GM19455 (cell line): Measurements from ENCODE around the gene TSC1.

ENCODE experiments used
- ATAC-seq: cut with Tn5 transposase; IDR thresholded peaks from one replicate; pipeline ENCODE4 v1.9.1; 2021; ENCODE audit not compliant: unreplicated experiment

TSC1 gene

GRCh38 chr9:132869266-132869665, 75.2 kb downstream of the TSC1 start:
- no peak for ATAC-seq

GRCh38 chr9:132866898-132867297, 77.5 kb downstream of the TSC1 start:
- no peak for ATAC-seq

- no peak for ATAC-seq
Observed at GRCh38 chr9:132864691-132865090, 79.7 kb downstream of the TSC1 start.

DNA sequence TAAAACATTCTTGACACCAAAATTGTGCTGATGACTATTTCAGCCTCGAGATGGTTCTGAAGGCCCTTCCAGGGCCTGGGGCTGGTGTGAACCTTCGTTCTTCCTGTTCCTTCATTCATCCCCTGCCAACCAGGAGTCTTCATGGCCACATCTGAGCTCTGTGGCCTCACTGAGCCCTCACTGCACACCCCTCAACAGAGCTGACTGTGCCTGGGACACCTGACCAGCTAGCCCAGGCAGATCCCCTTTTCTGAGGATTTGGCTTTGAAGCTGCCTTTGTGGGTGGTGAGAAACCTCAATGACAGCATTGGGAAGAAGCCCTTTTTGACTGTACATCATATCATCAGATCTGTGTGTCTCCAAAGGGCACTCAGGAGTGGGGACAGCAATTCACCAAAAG, 80.1 kb downstream of the TSC1 start:
- ATAC-seq = no peak

DNA sequence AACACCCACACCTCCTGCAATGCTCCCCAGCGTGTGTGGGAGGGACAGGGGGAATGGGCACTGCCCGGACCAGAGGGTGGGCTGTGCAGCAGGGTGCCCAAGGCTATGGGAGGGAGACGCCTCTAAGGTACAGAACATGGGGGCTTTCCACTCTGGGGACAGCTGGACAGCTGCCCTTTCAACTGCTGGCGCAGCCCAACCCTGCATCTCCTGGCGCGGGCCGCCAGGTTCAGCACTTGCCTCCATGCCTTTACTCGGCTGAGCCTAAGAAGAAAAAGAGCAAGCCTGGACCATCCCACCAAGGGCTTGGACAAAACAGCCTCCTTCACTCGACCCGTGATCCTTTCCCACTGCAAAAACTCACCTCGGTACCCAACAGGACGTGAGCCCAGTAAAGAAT, 81.3 kb downstream of the TSC1 start:
- no peak for ATAC-seq

DNA sequence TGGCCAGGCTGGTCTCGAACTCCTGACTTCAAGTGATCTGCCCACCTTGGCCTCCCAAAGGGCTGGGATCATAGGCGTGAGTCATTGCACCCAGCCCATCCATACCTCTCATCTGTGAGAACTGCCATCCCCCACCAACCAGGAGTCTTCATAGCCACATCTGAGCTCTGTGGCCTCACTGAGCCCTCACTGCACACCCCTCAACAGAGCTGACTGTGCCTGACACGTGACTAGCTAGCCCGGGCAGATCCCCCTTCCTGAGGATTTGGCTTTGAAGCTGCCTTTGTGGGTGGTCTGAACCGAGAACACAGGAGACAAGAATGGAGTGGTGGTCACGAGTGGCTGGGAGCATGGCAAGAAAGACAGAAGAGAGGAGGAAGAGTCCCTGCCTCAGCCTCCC, 81.9 kb downstream of the TSC1 start:
- ATAC-seq = no peak

GRCh38 chr9:132861666-132862065, 82.8 kb downstream of the TSC1 start:
- ATAC-seq = no peak

DNA sequence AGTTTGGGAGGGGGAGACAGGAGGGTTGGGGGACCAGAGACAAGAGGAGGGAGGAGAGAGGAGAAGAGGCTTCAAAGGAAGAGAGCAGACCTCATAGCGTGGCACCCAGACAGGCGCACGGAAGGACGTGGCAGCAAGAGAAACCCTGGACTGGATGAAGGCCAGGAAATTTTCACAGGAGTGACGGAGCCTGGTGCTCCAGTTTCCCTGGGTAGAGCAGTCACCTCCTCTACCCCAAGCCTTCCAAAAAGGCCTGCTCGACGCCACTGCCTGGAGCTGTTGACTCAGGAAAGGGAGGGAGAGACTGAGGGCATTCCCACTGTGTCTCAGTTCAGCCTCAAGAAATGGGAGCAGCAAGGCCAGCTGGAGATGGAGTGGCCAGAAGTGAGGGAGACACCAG, 85.7 kb downstream of the TSC1 start:
- no peak for ATAC-seq

GRCh38 chr9:132857616-132858342, 86.6 kb downstream of the TSC1 start:
- no peak for ATAC-seq

GRCh38 chr9:132857031-132857430, 87.4 kb downstream of the TSC1 start:
- no peak for ATAC-seq

DNA sequence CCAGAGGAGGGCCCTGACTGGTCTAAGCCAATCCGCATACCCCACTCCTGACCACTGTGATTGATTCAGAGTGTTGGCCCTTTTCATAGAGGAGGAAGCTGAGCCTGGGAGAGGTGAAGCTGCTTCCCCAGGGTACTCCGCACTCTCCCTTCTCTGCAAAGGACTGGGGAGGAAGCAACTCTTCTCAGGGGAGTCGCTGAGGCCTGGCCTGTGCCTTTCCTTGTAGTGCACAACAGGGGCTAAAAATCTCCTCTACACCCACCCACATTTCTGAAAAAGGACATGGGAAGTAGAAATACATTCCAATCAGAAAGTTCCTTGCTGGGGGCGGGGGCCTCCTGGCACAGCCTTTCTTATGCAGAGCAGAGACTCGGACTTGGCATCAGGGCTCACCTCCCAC, 88.5 kb downstream of the TSC1 start:
- ATAC-seq = no peak

DNA sequence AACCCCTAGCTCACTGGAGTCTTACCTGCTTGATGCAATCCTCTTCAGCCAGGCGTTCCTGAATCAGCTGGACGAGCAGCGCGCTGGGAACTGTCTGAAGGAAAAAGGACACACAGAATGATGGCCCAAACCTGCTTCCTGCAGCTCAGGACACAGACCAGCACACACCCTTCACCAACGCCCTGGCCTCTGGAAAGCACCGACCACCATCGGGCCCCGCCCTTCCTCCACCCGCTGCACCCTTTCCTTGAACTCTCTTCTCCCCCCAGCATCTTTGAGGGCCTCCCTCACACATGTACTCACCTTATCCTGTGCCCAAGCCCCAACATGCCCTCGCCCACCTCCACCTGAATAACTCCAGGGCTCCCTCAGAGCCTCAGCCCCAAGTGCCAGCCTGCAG, 89.6 kb downstream of the TSC1 start:
- no peak for ATAC-seq

DNA sequence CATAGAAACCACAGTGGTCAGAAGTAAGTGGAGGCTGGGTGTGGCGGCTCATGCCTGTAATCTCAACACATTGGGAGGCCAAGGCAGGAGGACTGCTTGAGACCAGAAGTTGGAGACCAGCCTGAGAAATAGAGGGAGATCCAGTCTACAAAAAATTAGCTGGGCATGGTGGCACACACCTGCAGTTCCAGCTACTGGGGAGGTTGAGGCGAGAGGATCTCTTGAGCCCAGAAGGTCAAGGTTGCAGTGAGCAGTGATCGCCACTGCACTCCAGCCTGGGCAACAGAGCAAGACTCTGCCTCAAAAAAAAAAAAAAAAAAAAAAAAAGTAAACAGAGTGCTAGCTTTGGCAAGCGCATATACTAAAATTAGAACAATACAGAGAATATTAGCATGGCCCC, 90.9 kb downstream of the TSC1 start:
- no peak for ATAC-seq

DNA sequence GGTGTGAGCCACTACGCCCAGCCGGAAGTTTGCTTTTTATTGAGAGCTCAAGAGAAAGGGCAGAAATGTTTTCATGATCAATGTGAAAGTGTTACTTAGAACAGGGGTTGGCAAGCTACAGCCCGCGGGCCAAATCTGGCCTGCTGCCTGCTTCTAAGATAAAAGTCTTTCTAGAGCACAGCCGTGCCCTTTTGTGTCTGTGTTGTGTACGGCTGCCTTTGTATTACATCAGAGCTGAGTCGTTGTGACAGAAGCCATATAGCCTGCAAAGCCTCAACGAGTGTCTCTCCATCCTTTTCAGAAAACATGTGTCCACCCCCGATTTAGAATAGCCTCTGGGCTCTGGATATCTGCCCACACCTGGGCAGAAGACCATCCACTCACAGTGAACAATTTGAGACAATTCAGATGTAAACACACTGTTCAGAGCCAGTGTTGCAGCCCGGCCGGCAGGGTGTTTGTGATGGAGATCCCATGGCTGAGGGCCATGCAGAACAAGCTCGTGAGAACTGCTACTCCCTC, 95.2 kb downstream of the TSC1 start:
- no peak for ATAC-seq

DNA sequence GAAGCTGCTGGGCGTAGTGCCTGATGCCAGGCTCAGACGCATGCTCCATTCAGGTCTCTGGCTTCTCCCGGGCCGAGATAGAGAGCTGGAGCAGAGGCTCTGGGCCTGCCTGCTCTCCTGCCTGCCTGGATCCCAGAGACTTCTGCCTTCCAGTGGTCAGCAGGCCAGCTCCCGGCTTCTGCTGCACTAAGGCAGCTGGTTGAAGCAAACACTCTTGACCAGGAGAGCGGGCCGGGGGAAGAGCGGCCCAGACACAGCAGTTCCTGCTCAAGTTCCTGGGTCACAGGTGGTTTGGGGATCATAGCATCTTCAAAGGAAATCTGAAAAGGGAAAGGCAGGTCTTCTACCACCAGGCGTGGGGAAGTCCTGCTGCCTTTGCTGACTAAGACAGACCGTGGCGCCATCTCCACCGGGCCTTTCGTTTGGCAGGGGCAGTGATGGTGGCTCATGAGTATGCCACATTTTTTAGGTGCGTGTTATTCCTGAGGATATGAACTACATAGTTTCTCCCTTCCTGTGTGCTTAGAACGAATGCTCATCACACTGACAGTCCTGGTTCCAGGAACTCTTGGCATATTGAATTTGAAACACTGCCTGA, 97.4 kb downstream of the TSC1 start:
- ATAC-seq = no peak

DNA sequence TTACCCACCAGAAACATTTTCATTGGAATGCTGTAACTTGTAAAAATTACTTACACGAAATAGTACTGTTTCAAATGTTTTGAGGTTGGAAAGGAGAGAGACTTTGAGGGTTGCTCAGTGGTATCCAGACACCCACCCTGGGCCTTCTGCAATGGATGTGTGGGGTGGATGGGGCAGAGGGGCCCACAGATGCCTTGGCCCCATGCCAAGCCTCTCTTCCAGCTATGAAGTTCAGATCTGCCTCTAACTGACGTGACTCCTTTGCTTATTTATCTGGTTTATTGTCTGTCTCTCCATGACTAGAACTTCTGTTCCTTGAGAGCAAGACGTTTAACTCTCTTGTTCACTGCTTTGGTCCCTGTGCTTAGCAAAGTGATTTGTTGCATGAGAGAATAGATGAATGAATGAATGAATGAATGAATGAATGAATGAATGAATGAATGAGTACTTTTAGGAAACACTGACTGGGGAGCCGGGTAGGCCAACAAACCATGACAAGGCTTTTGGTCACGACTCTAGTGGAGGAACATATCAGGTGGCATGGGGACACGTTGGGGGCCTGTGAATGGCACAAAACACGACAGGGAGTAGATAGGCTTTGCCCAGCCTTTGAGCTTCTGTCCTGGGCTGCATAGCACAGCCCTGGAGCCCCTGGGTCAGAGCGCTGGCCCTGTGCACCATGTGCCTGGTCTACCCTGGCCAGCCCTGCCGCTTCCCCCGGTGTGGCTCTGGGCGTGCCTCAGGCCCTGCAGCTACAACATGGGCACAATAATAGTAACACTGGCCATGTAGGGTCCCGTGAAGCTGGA, 98.1 kb downstream of the TSC1 start:
- ATAC-seq = no peak

GRCh38 chr9:132842124-132843044, 102.0 kb downstream of the TSC1 start:
- ATAC-seq = no peak
